Adipocyte (in vitro differentiated cells): ENCODE data around the gene ASPHD1.
"Not testable (repeated sequence)": the region's sequence is repeated elsewhere in the genome, so short reads cannot be mapped to it uniquely, and the experiment has no call there.

Experiments
- DNase-seq: peaks from one replicate; pipeline ENCODE4 v3.0.0-alpha.2; 2015; ENCODE audit warnings: low read depth
- H3K27me3 ChIP-seq: replicated peaks from 2 replicates; pipeline ENCODE4 v1.7.0; 2013; ENCODE audit warnings: mild to moderate bottlenecking, low read length, moderate library complexity; ENCODE audit not compliant: control insufficient read depth, insufficient read depth
- H3K36me3 ChIP-seq: 2 replicates; pipeline ENCODE4 v1.7.0; 2013; ENCODE audit warnings: low read length, mild to moderate bottlenecking, moderate library complexity; ENCODE audit not compliant: control insufficient read depth, insufficient read depth, severe bottlenecking
- H3K4me1 ChIP-seq: 2 replicates; pipeline ENCODE4 v1.7.0; 2013; ENCODE audit warnings: mild to moderate bottlenecking, low read length, moderate library complexity; ENCODE audit not compliant: control insufficient read depth, insufficient read depth
- H3K4me3 ChIP-seq: 2 replicates; pipeline ENCODE4 v1.7.0; 2013; ENCODE audit warnings: mild to moderate bottlenecking, low read length, moderate library complexity
- H3K9ac ChIP-seq: 2 replicates; pipeline ENCODE4 v1.7.0; 2013; ENCODE audit warnings: mild to moderate bottlenecking, low read length, moderate library complexity
- H3K9me3 ChIP-seq: 2 replicates; pipeline ENCODE4 v1.7.0; 2013; ENCODE audit warnings: mild to moderate bottlenecking, low read length, moderate library complexity; ENCODE audit not compliant: control insufficient read depth

ASPHD1 gene

DNA sequence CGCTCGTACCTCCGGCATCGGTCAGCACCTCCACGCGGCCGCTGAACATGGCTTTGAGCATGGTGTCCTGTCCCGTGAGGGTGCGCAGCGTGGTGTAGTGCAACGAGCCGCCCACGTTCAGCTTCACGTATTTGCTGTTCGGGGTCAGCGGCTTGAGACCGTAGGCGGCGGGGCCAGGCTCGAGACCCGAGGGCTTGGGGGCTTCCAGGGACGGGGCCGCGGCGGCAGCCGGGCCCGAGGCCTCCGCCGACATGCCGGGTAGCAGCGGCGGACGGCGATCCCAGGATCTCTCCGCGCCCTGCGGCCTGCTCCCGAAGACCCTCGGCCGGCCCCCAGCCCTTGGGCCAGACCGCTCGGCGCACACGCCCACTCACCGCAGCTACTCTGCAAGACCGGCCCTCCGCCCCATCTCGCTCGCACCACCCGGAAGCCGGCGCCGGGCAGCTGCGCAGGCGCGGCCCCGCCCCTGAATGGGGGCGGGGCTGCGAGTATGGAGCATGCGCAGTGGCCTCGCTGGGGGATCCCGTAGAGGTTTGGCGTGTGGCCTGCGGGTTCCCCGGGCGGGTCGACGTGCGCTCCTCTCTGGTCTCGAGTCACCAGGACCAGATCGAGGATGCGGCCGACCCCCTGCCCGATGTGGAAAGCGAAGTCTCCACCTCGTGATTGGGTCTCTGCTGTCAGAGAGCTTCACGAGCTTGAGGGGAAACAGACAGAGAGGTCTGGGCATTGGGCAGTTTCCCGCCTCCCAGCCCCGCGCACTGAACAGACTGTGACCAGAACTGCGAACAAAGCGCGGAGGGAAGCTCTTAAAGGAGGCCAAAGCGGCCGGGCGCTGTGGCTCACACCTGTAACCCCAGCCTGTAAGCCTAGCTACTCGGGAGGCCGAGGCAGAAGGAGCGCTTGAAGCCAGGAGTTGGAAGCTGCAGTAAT, 25.8 kb downstream of the ASPHD1 start, which contains the start of gene KCTD13:
Gene KCTD13, minus strand, starts transcription at position 446 of the 930 bp plus-strand sequence. Its CDS starts 193 bp downstream, at position 253.
- H3K9me3 ChIP-seq = no peaks in the 10 kb centered on the region
- H3K4me3 ChIP-seq = peak within 1 kb of the TSS; percentile 76
- peaks cover 16% of the 10 kb centered on the region for H3K4me1 ChIP-seq
- peak; percentile 94 for DNase-seq
- peaks cover 16% of the 10 kb centered on the region for H3K36me3 ChIP-seq
- no peaks in the 10 kb centered on the region for H3K27me3 ChIP-seq
- H3K9ac ChIP-seq = peak within 1 kb of the TSS; percentile 89

DNA sequence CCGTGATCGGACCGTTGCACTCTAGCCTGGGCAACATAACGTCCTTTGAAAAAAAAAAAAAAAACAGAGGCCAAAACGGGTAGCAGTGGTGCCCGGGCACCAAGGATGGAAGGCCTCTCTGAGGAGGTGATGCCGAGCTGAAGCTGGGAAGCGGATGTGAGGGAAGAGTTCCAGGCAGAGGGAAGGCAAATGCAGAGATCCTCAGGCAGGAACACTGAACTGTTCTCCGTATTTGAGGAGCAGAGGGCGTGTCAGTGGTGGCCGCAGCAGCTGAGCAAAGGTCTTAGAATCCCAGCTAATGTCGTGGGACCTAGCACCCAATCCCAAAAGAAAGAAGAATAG, 26.4 kb downstream of the ASPHD1 start:
- H3K4me3 ChIP-seq = peak overlapping the region; percentile 76
- peaks cover 12% of the 10 kb centered on the region for H3K36me3 ChIP-seq
- H3K9me3 ChIP-seq = no peaks in the 10 kb centered on the region
- peak overlapping the region; percentile 89 for H3K9ac ChIP-seq
- DNase-seq = peak; percentile 45
- no peaks in the 10 kb centered on the region for H3K27me3 ChIP-seq
- peaks cover 16% of the 10 kb centered on the region for H3K4me1 ChIP-seq

DNA sequence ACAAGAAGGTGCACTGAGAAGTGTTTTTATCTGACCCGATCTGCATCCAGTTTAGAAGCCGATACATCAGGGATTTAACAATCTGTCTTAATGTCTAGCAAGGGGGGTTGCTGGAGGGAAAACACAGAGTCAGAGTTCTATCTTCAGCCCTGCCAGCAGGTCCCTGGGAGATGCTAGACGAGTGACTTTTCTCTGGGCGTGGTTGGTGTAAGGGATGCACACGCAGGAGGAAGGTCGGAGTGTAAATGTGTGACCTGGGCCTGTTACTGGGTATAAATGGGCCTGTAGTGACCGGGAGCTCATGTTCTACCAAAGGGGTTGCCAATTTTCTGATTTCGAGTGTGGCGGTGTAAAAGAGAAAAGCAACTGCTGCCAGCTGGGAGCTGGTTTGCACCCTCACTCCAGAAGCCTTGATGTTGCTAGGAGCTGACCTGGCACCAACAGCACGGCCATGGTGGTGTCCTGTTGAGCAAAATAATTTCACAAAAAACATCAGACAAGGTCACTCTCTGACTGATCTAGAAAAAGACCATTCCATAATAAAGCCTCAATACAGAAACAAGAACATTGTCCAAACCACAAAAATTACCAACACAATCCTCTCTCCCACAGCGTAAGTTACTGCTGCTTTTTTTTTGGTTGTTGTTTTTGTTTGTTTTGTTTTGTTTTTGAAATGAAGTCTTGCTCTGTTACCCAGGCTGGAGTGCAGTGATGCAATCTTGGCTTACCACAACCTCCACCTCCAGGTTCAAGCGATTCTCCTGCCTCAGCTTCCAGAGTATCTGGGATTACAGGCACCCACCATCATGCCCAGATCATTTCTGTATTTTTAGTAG, 27.0 kb downstream of the ASPHD1 start:
- Histone ChIP-seq H3K4me1 (peaks cover 16% of the 10 kb centered on the region), H3K9me3 (no peaks in the 10 kb centered on the region), H3K4me3 (peak overlapping the region; percentile 76), H3K9ac (peak overlapping the region; percentile 89), H3K27me3 (no peaks in the 10 kb centered on the region), H3K36me3 (peaks cover 9% of the 10 kb centered on the region)
- peak; percentile 53 for DNase-seq

DNA sequence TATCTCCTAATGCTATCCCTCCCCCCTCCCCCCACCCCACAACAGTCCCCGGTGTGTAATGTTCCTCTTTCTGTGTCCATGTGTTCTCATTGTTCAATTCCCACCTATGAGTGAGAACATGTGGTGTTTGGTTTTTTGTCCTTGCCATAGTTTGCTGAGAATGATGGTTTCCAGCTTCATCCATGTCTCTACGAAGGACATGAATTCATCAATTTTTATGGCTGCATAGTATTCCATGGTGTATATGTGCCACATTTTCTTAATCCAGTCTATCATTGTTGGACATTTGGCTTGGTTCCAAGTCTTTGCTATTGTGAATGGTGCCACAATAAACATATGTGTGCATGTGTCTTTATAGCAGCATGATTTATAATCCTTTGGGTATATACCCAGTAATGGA, 31.5 kb downstream of the ASPHD1 start:
- not testable (repeated sequence) for H3K9ac ChIP-seq, H3K27me3 ChIP-seq, H3K9me3 ChIP-seq, H3K4me3 ChIP-seq, DNase-seq, H3K36me3 ChIP-seq, H3K4me1 ChIP-seq

DNA sequence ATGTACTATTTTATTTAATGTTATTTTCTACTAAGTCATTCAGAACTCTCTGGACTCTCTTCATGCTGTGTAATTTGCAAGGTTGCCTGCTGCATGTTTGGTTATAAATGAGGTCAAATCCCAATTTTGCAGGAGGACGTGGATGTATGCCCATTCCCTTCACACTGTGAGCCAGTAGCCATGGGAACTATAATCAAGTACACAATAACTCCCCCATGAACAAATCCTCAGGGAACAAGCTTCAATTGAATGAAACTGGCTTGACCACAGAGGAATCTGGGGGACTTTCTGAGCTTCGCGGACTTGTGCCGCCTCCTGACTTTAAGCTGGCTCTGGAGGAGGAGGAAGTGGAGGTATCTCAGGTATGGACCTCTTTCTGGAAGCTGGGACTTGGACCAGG, 40.4 kb downstream of the ASPHD1 start:
- no peaks in the 10 kb centered on the region for H3K9me3 ChIP-seq
- H3K4me1 ChIP-seq = peaks cover 15% of the 10 kb centered on the region
- H3K9ac ChIP-seq = no peak overlapping the region
- no peak for DNase-seq
- no peaks in the 10 kb centered on the region for H3K36me3 ChIP-seq
- H3K4me3 ChIP-seq = no peak overlapping the region
- no peaks in the 10 kb centered on the region for H3K27me3 ChIP-seq

DNA sequence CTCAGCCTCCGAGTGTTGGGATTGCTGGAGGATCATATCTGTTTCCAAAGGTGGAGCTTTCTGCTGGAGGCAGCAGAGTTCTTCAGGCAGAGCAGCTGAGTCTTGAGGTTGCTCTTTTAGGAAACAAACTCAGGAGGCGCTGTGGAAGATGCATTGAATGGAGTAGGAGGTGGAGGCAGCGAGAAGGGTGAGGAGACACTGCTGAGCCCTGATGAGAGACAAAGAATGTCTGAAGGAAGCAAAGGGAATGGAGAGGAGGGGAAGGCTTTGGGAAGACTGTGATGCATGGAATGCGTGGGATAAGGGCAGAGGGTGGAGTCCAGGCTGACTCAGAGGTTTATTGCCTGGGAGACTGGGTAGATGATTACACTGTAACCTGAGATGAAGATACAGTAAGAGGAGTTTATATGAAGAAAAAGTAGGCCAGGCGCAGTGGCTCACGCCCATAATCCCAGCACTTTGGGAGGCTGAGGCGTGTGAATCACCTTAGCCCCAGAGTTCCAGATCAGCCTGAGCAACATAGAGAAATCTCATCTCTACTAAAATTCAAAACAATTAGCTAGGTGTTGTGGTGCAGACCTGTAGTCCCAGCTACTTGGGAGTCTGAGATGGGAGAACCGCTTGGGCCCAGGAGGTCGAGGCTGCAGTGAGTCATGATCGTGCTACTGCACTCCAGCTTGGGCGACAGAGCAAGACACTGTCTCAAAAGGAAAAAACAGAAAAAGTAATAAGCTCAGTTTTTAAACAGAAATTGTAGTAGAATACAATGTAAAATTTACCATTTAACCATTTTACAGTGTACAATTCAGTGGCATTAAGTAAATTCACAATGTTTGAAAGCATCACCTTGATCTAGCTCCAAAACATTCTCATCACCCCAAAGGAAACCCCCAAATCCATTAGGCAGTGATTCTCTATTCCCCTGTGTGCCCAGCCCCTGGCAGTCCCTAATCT, 43.8 kb downstream of the ASPHD1 start:
- Histone ChIP-seq H3K4me1 (peaks cover 15% of the 10 kb centered on the region), H3K9me3 (no peaks in the 10 kb centered on the region), H3K9ac (peak overlapping the region; percentile 69), H3K36me3 (no peaks in the 10 kb centered on the region), H3K4me3 (peak overlapping the region; percentile 31), H3K27me3 (no peaks in the 10 kb centered on the region)
- peak; percentile 95 for DNase-seq

DNA sequence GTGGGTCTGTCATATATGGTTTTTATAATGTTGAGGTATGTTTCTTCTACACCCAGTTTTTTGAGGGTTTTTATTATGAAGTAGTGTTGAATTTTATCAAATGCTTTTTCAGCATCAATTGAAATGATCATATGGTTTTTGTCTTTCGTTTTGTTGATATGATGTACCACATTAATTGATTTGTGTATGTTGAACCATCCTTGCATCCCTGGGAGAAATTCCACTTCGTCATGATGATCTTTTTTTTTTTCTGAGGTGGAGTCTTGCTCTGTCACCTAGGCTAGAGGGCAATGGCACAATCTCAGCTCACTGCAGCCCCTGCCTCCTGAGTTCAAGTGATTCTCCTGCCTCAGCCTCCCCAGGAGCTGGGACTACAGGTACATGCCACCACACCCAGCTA, 47.6 kb downstream of the ASPHD1 start:
- H3K4me3 ChIP-seq = no peak overlapping the region
- no peak for DNase-seq
- peaks cover 15% of the 10 kb centered on the region for H3K4me1 ChIP-seq
- H3K36me3 ChIP-seq = no peaks in the 10 kb centered on the region
- H3K27me3 ChIP-seq = no peaks in the 10 kb centered on the region
- no peak overlapping the region for H3K9ac ChIP-seq
- no peaks in the 10 kb centered on the region for H3K9me3 ChIP-seq

DNA sequence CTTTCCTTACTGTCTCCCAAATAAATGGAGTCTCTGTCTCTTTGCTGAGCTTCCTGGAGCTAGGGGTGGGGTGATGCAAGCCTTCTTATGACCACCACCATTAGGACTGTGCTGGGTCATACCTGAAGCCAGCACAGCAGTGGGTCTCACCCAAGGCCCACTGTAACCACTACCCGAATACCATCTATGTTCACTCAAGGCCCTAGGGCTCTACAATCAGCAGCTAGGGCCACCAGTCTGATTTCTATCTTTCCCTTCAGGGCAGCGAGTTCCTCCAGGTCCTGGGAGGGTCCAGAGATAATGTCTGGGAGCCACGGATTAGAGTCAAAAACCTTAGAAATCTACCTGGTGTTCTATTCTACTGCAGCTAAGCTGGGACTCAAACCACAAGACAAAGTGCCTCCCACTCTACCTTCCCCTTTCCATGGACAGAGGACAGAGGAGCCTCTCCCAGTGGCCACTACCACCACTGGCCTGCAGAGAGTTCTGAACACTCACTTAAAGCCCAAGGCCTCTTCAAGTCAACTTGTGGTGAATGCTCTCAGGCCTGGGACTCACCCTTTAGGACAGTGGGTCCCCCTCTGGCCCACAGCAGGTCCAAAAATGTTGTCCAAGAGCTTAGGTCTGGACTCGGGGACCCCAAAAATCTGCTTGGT, 50.6 kb downstream of the ASPHD1 start:
- no peak for DNase-seq
- no peaks in the 10 kb centered on the region for H3K36me3 ChIP-seq
- no peak overlapping the region for H3K9ac ChIP-seq
- no peak overlapping the region for H3K4me3 ChIP-seq
- no peaks in the 10 kb centered on the region for H3K9me3 ChIP-seq
- no peaks in the 10 kb centered on the region for H3K27me3 ChIP-seq
- no peaks in the 10 kb centered on the region for H3K4me1 ChIP-seq

DNA sequence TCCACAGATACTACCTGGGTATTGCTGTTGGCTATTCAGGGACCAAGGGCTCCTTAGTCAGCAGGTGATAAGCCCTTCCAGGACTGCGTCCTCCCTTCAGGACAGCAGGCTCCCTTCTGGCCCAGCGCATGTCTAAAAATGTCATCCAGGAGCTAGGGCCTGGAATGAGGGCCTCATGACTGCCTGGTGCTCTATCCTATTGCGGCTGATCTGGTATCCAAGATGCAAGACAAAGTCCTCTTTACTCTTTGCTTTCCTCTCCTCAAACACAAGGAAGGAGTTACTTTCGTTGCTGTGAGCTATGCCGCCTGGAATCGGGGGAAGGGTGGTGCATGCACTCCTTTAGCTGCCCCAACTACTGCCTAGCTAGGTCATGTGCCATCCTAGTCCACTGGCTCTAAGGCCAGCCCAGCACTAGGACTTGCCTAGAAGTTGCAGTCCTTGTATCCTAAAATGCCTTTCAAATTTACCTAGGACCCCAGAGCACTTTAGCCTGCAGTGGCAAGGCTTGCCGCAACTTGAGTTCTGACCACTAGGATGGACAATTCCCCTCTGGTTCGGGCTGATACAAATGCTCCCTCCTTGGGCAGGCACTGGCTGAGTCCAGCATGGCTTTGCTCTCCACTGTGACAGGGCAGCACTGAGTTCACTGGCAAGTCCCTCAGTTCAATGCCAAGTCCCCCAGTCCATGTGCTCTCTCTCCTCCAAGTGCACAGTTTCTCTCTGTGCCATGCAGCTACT, 51.5 kb downstream of the ASPHD1 start:
- H3K9me3 ChIP-seq = no peaks in the 10 kb centered on the region
- no peaks in the 10 kb centered on the region for H3K36me3 ChIP-seq
- H3K4me1 ChIP-seq = no peaks in the 10 kb centered on the region
- H3K9ac ChIP-seq = no peak overlapping the region
- H3K4me3 ChIP-seq = no peak overlapping the region
- H3K27me3 ChIP-seq = no peaks in the 10 kb centered on the region
- DNase-seq = no peak
